Esophagus muscularis mucosa (tissue), 4 donors: Measurements from ENCODE around the gene LRMDA. TPM values are rescaled to one million over a fixed set of nuclear protein-coding genes. Genes with fewer than 3 reads are reported as not detected.

ENCODE experiments used
- DNase-seq: peaks from one replicate; pipeline ENCODE4 v3.0.0-alpha.2; 2017; ENCODE audit errors: extremely low spot score
- H3K27ac ChIP-seq, 4 donors: fragments of 200-600 bp; sonication (generic); replicated peaks in 1 of 4; 1 replicate in 3 of 4; 2 replicates in 1 of 4; pipeline ENCODE4 v1.5.1; 2016 to 2019; ENCODE audit warnings: mild to moderate bottlenecking in 1 of 4
- H3K27me3 ChIP-seq, 4 donors: fragments of 200-600 bp; sonication (generic); one replicate each; pipeline versions ENCODE4 v1.5.1 to v1.6.0; 2016 to 2019
- H3K36me3 ChIP-seq, 4 donors: fragments of 200-600 bp; sonication (generic); one replicate each; pipeline ENCODE4 v1.5.1; 2016 to 2019
- H3K4me1 ChIP-seq, 4 donors: fragments of 200-600 bp; sonication (generic); one replicate each; pipeline ENCODE4 v1.5.1; 2016 to 2019
- H3K4me3 ChIP-seq, 4 donors: fragments of 200-600 bp; sonication (generic); 1 replicate in 2 of 4; 2 replicates in 2 of 4; pipeline ENCODE4 v1.5.1; 2016 to 2019; ENCODE audit warnings: mild to moderate bottlenecking in 4 of 4, moderate library complexity in 1 of 4
- H3K9me3 ChIP-seq, 4 donors: fragments of 200-600 bp; sonication (generic); 1 replicate in 3 of 4; 2 replicates in 1 of 4; pipeline ENCODE4 v1.5.1; 2016 to 2019
- EP300 ChIP-seq: sonication (generic); formaldehyde crosslinking; IDR thresholded peaks from one replicate; pipeline ENCODE4 v1.6.1; 2017; ENCODE audit warnings: antibody characterized with exemption
- POLR2A ChIP-seq: fragments of 450-650 bp; IDR thresholded peaks from one replicate; pipeline ENCODE4 v1.6.1; 2017; ENCODE audit warnings: antibody characterized with exemption, moderate library complexity, mild to moderate bottlenecking, low read depth
- POLR2AphosphoS5 ChIP-seq, 2 donors: sonication (generic); formaldehyde crosslinking; IDR thresholded peaks; one replicate each; pipeline ENCODE4 v1.6.1; 2017; ENCODE audit warnings: antibody characterized with exemption in 2 of 2
- WGBS: methylation state at CpG from one replicate; pipeline ENCODE4 v1.1.5; 2018; 5-methylcytosine and 5-hydroxymethylcytosine counted together
- intact Hi-C: fragments of 100-400 bp; cut with DNase I; formaldehyde crosslinking; loops from one replicate; pipeline ENCODE4 v1.15.1; 2023
- total RNA-seq, 4 donors: library from RNA; depleted of rRNA; stranded (reverse); fragments of >200 nt; gene quantifications; one replicate each; pipeline versions ENCODE4 v1.1.0 to v1.2.1, GENCODE V29; 2016
- TF ChIP-seq, protein P1 (sequence below), 3 experiments: fragments of 200-600 bp in 2 of 3; fragments of 450-650 bp in 1 of 3; sonication (generic) in 2 of 3; IDR thresholded peaks; one replicate each; pipeline ENCODE4 v1.5.1; 2017 to 2019; ENCODE audit warnings: antibody characterized with exemption in 3 of 3, mild to moderate bottlenecking in 2 of 3, moderate library complexity in 1 of 3

Gene LRMDA
- total RNA-seq, 4 donors from 2014 or later: 14.3 to 34.9 (median 26.5) TPM

DNA sequence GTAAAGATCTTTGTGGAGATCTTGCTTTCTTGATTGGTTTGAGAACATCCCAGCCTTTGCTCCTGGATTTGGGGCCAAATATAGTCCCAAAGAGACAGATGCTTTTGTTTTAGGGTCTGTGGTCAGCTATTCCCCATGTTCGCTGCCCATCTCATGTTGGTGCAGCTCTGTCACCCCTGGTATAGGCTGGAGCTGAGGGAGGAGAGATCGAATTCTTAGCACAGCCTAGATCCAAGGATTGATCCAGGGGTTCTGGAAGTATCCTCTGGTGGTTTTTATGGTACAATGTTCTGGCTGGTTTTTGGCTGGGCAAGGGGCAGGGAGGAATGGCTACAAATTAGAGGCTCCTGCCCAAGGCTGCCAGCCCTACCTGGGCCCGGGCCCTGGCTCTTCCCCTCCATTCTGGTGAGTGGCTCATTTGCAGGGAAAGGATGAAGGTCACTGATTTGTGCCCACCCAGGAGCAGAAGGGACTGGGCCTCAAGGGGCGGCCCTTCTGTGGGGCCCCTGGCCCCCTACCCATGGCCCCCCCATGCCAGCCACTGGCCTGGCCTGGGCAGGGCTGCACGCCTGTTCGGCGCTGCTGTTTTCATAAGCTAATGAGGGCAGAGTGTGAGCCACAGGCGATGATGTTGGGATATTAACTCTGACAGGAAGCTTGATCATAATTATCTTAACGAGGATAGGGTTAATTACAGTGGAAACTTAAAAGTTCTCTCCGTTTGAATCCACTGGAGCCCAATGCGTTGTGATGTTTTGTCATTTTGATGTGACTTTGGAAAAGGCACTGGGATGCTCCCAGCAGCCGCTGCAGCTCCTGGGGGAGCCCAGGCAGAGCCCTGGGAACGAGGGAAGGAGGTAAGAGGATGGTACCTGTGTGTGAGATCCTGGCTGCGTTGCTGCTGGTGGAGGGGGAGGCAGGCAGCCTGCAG lies 600.6 kb downstream of the LRMDA start:
- TF ChIP-seq EP300: no peak
- TF ChIP-seq, protein P1, sequence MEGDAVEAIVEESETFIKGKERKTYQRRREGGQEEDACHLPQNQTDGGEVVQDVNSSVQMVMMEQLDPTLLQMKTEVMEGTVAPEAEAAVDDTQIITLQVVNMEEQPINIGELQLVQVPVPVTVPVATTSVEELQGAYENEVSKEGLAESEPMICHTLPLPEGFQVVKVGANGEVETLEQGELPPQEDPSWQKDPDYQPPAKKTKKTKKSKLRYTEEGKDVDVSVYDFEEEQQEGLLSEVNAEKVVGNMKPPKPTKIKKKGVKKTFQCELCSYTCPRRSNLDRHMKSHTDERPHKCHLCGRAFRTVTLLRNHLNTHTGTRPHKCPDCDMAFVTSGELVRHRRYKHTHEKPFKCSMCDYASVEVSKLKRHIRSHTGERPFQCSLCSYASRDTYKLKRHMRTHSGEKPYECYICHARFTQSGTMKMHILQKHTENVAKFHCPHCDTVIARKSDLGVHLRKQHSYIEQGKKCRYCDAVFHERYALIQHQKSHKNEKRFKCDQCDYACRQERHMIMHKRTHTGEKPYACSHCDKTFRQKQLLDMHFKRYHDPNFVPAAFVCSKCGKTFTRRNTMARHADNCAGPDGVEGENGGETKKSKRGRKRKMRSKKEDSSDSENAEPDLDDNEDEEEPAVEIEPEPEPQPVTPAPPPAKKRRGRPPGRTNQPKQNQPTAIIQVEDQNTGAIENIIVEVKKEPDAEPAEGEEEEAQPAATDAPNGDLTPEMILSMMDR (IDR thresholded peaks at IDR 0.05): no peak
- no peak for TF ChIP-seq POLR2AphosphoS5 (IDR thresholded peaks at IDR 0.05)
- no peak for TF ChIP-seq POLR2A
- intact Hi-C loops: loop anchor here (10.0 kb wide), 3 partner anchors 107 to 973 kb away; no protein-coding TSS in a partner anchor
- Histone ChIP-seq H3K9me3 (no peaks in the 10 kb centered on the region), H3K4me3 (no peak overlapping the region), H3K27me3 (no peaks in the 10 kb centered on the region), H3K4me1 (peaks cover 6 to 41% (median 38%) of the 10 kb centered on the region in 4 donors), H3K27ac (no peak overlapping the region), H3K36me3 (no peaks in the 10 kb centered on the region)
- no peak for DNase-seq
- WGBS: 91% methylated on average over 13 of the region's 14 CpGs

DNA sequence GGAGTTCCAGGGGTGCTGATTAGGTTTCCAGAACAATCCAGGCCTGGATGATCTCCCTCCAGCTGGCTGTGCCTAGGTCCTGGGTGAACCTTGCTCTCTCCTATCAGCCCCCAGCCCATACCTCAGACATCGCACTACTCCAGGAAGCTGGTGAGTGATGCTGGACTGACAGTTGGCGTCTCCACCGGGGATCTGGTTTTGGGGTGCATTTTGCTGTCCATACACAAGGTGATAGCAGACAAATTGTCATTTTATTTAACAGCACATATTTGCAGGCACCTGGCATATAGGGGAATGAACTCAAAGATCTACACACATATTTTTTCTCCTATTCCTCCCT lies 601.2 kb downstream of the LRMDA start:
- WGBS: 90% methylated on average over 3 of the region's 3 CpGs
- intact Hi-C loops: loop anchor here (10.0 kb wide), 3 partner anchors 108 to 972 kb away; no protein-coding TSS in a partner anchor

DNA sequence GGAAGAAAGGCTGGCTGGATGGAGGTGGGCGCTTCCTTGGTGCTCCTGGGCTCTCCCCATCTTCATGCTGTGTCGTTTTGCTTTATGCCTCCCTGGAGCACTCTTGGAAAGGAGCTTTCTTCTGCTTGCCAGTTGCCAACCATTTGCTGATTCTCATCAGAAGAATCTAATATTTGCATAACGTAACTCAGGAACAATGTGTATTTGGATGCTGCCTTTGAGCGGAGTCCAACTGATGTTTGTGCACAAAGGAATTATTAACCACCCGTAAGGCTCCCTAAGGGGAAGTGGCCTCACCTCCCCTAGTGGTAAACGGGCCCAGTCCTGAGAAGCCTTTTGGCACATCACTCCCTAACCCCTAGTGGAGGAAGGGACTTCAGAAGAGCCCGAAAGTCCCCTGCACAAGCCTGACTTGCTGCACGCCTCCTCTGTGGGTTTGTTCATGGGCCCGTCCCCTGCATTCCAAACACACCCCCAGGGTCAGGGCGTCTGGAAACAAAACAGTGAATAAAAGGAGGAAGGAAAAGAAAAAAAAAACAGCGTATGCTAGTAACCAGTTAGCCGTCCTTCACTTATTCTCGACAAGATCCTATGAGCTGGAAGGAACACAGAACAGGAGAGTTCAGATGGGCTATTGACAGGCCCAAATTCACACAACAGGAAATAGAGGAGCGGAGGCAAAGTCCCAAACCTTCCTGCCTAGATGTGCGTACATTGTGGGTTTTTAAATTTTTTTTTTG lies 602.2 kb downstream of the LRMDA start:
- Histone ChIP-seq H3K9me3 (peaks cover 0 to 5% (median 3%) of the 10 kb centered on the region in 4 donors), H3K27ac (peak overlapping the region in 1 of 4 donors; percentile 17), H3K36me3 (no peaks in the 10 kb centered on the region), H3K4me3 (no peak overlapping the region), H3K27me3 (no peaks in the 10 kb centered on the region), H3K4me1 (peaks cover 6 to 42% (median 40%) of the 10 kb centered on the region in 4 donors)
- no peak for TF ChIP-seq EP300
- TF ChIP-seq POLR2AphosphoS5 (IDR thresholded peaks at IDR 0.05): no peak
- TF ChIP-seq, protein P1 (IDR thresholded peaks at IDR 0.05): peak in 1 of 3 experiments; percentile 10
- TF ChIP-seq POLR2A: no peak
- intact Hi-C loops: loop anchor here (10.0 kb wide), 3 partner anchors 109 to 971 kb away; no protein-coding TSS in a partner anchor
- no peak for DNase-seq
- WGBS: 64% methylated on average over 14 of the region's 15 CpGs

More for the DNA sequence above, 601.2 kb downstream of the LRMDA start:
- no peak overlapping the region for H3K4me3 ChIP-seq
- TF ChIP-seq POLR2A (no peak), EP300 (no peak), POLR2AphosphoS5 (IDR thresholded peaks at IDR 0.05) (no peak)
- TF ChIP-seq, protein P1 (IDR thresholded peaks at IDR 0.05): no peak
- H3K27me3 ChIP-seq: no peaks in the 10 kb centered on the region
- H3K4me1 ChIP-seq: peaks cover 6 to 42% (median 40%) of the 10 kb centered on the region in 4 donors
- no peak for DNase-seq
- H3K27ac ChIP-seq: no peak overlapping the region
- no peaks in the 10 kb centered on the region for H3K9me3 ChIP-seq
- no peaks in the 10 kb centered on the region for H3K36me3 ChIP-seq

DNA sequence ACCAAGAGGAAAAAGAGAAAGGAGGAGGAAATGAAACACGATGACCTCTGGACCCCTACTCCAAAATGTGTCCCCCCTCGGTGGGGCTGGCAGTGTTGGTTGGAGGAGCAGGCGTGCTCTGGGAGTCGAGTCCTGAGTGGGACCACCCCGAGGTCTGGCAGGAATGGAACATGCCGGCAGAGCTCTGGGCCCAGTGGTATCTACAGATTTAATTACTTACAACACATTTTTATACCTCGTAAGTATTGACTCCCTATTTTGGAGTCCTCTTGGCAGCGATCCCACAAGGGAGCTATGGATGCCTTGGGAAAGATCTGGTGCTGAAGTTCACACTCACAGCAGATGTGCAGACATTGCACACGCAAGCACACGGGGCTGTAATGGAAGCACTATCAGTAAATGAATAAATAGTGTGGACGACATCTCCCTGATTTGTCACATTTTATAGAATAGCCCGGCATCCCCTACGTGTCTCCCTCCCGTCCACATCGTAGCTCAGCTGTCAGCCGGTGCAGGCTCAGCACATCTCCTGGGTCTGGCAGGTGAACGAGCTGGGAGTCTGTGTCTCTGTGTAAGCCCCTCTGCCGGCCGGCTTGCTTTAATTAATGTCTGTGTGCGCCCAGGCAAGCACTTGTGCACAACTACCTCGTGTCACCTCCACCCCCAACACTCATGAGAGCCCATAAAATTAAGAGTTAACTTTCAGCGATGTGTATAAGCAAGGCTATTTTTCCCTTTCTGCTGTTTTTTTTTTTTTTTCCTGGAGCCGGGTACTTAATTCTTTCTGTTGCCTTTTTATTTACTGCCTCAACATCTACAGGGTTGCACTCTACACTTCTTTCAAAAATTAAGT lies 603.2 kb downstream of the LRMDA start:
- Histone ChIP-seq H3K4me1 (peaks cover 6 to 42% (median 40%) of the 10 kb centered on the region in 4 donors), H3K36me3 (no peaks in the 10 kb centered on the region), H3K9me3 (peaks cover 0 to 10% (median 8%) of the 10 kb centered on the region in 4 donors), H3K4me3 (peak overlapping the region; percentile 3 to 35 (median 23)), H3K27ac (peak overlapping the region; percentile 13 to 74 (median 55)), H3K27me3 (no peaks in the 10 kb centered on the region)
- intact Hi-C loops: loop anchor here (5.0 to 10.0 kb wide), 5 partner anchors 53 to 970 kb away; partner anchors contain the start of gene ZNF503
- TF ChIP-seq EP300 (no peak), POLR2AphosphoS5 (IDR thresholded peaks at IDR 0.05) (no peak), POLR2A (no peak)
- TF ChIP-seq, protein P1 (IDR thresholded peaks at IDR 0.05): no peak
- 58% methylated on average over 21 of the region's 23 CpGs for WGBS
- no peak for DNase-seq
